ENCODE results near the gene ANO7. TPM values are rescaled to one million over a fixed set of nuclear protein-coding genes. Genes with fewer than 3 reads are reported as not detected.

The ANO7 gene
- total RNA-seq, 1 donor from 2014 or later, result 3.3 TPM

GRCh38 chr2:241217320-241218031 is 29.0 kb downstream of the ANO7 start:
- Mint-ChIP-seq H3K36me3 (peaks cover 4% of the 10 kb centered on the region), H3K9me3 (no peaks in the 10 kb centered on the region), H3K27ac (peak overlapping the region; percentile 55), H3K4me1 (ENCODE audit: unreplicated experiment) (peaks cover 11% of the 10 kb centered on the region), H3K27me3 (peaks cover 2% of the 10 kb centered on the region), H3K4me3 (peak overlapping the region; percentile 85)
- DNase-seq (ENCODE audit: extremely low spot score, unreplicated experiment), result no peak
- TF ChIP-seq CTCF (conservative IDR thresholded peaks at IDR 0.05), result peak; percentile 23

GRCh38 chr2:241218131-241219029 is 29.9 kb downstream of the ANO7 start:
- DNase-seq (ENCODE audit: extremely low spot score, unreplicated experiment), result no peak
- H3K27me3 Mint-ChIP-seq, result peaks cover 2% of the 10 kb centered on the region

GRCh38 chr2:241219030-241219382 is 30.5 kb downstream of the ANO7 start:
- Mint-ChIP-seq H3K4me3 (peak overlapping the region; percentile 94), H3K27me3 (peaks cover 2% of the 10 kb centered on the region), H3K36me3 (peaks cover 4% of the 10 kb centered on the region), H3K9me3 (no peaks in the 10 kb centered on the region), H3K4me1 (ENCODE audit: unreplicated experiment) (peaks cover 11% of the 10 kb centered on the region), H3K27ac (peak overlapping the region; percentile 73)
- no peak for TF ChIP-seq CTCF (conservative IDR thresholded peaks at IDR 0.05)
- DNase-seq (ENCODE audit: extremely low spot score, unreplicated experiment), result no peak

More at GRCh38 chr2:241218131-241219029, 29.9 kb downstream of the ANO7 start:
- H3K4me3 Mint-ChIP-seq, result peak overlapping the region; percentile 94
- H3K4me1 Mint-ChIP-seq (ENCODE audit: unreplicated experiment), result peaks cover 11% of the 10 kb centered on the region
- no peaks in the 10 kb centered on the region for H3K9me3 Mint-ChIP-seq
- peak; percentile 46 for TF ChIP-seq CTCF (conservative IDR thresholded peaks at IDR 0.05)
- peak overlapping the region; percentile 73 for H3K27ac Mint-ChIP-seq
- H3K36me3 Mint-ChIP-seq, result peaks cover 4% of the 10 kb centered on the region

- Mint-ChIP-seq H3K9me3 (no peaks in the 10 kb centered on the region), H3K4me1 (ENCODE audit: unreplicated experiment) (peaks cover 17% of the 10 kb centered on the region), H3K36me3 (peaks cover 4% of the 10 kb centered on the region), H3K4me3 (peak overlapping the region; percentile 94), H3K27ac (peak overlapping the region; percentile 26), H3K27me3 (no peaks in the 10 kb centered on the region)
- no peak for TF ChIP-seq CTCF (conservative IDR thresholded peaks at IDR 0.05)
- no peak for DNase-seq (ENCODE audit: extremely low spot score, unreplicated experiment)
Measured at GRCh38 chr2:241219856-241220356, 31.4 kb downstream of the ANO7 start.

- DNase-seq (ENCODE audit: extremely low spot score, unreplicated experiment), result no peak
- Mint-ChIP-seq H3K27me3 (no peaks in the 10 kb centered on the region), H3K4me3 (no peak overlapping the region), H3K27ac (no peak overlapping the region), H3K36me3 (peaks cover 12% of the 10 kb centered on the region), H3K9me3 (no peaks in the 10 kb centered on the region), H3K4me1 (ENCODE audit: unreplicated experiment) (peaks cover 19% of the 10 kb centered on the region)
- no peak for TF ChIP-seq CTCF (conservative IDR thresholded peaks at IDR 0.05)
Measured at GRCh38 chr2:241223211-241224017, 34.9 kb downstream of the ANO7 start.

Measured in type B pancreatic cell (in vitro differentiated cells).